Superior temporal gyrus (tissue), 1 donor: ENCODE results near the gene ARHGAP22.

Experiments
- DNase-seq: peaks from one replicate; pipeline ENCODE4 v3.0.0-alpha.2; 2016; ENCODE audit errors: extremely low spot score

Gene ARHGAP22

DNA sequence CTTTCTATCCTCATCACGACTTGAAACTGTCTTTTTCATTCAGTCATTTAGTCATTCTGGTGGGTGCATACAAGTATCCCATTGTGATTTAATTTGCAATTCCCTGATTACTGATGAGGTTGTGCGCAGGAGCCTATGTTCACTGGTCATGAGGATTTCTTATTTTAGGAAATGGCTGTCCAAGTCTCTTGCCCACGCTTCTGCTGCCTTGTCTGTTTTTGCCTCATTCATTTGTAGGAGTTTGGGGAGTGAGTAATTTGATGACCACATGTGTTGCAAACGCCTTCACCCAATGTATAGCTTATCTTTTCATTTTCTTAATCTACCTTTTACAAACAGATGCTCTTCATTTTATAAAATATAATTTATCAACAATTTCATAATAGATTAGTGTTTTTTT is 127.3 kb downstream of the ARHGAP22 start:
- DNase-seq = no peak

DNA sequence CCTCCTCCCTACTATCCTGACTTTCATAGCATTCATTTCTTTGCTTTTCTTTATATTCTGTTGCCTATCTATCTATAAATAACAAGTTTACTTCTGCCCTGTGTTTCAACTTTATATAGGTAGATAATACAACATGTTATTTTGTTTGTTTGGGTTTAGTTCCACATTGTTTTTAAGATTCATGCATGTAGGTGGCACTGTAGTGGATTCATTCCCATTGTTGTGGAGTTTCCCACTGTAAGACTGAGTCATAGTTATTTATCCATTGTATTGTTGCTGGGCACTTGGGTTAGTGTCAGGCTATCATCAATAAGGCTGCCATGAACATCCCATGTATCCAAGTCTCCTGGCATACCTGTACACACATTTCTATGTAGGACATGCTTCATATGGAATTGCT is 127.7 kb downstream of the ARHGAP22 start:
- no peak for DNase-seq

DNA sequence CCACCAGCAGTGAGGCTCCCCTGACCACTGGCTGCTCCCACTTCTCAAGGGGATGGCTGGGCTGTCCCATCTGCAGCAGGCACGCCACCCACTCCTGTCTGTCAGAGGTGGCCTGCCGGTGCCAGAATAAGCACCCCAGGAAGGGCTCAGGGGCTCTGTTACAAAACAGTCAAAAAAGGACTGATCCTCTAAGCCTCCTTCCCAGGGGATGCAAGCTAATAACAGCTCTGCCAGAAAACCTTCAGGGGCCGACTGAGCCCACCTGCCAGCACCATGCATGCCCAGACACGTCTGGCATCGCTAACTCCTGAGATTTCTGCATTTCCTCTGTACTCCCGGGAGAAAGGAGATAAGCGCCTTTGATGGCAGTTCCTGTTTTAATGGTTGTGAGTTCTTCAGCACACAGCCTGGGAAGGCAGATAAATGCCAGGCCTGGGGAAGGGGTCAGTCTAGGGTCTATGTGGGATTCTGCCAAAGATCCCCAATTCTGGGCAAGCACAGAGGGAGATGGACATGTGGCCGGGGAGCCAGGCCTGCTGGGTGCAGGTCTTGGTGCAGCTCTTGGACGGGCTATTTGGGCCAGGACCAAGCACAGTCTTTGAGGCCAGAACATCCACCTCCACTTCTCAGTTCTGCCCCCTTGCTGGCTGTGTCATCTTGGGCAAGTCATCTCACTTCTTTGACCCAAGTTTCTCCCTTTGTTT is 128.4 kb downstream of the ARHGAP22 start:
- DNase-seq = no peak

- no peak for DNase-seq
Observed at GRCh38 chr10:48475943-48476278, 129.0 kb downstream of the ARHGAP22 start.

- DNase-seq = no peak
Observed at GRCh38 chr10:48474765-48475365, 130.0 kb downstream of the ARHGAP22 start.

DNA sequence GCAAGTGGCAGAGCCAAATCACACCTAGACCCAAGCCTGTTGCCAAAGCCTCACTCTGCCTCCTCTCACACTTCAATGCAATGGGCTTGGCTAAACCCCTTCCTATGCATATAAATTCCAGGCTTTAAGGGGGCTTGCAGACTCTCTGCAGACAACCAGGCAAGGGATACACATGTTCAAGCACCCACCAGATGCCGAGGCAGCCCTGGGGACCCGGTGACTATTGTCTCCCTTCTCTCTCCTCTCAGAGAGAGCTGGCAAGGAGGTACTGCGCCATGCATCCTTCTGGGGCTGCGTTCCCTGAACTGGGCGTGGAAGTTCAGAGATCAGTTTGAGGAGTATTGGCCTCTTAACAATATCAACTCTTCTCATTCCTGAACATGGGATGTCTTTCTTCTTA is 131.2 kb downstream of the ARHGAP22 start:
- no peak for DNase-seq

DNA sequence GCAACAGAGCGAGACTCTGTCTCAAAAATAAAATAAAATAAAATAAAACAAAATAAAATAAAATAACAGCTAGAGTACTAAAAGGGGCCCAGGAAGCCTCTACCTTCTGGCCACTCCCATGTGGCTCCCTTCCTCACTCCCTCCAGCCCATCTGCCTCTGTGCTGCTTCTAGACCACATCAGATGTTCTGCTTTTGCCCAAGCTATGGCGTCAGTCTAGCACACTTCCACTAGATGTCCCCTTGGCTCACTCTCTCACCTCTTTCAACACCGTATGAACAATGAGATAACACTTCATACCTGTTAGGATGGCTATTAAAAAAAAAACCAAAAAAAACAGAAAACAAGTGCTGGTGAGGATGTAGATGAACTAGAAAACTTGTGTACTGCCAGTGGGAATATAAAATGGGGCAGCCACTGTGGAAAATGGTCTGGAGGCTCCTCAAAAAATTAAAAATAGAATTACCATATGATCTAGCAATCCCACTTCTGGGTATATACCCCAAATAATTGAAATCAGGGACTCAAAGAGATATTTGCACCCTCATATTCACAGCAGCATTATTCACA is 132.3 kb downstream of the ARHGAP22 start:
- no peak for DNase-seq

- DNase-seq = no peak
Observed at GRCh38 chr10:48470893-48471805, 133.7 kb downstream of the ARHGAP22 start.

- no peak for DNase-seq
Observed at GRCh38 chr10:48470115-48470892, 134.6 kb downstream of the ARHGAP22 start.

DNA sequence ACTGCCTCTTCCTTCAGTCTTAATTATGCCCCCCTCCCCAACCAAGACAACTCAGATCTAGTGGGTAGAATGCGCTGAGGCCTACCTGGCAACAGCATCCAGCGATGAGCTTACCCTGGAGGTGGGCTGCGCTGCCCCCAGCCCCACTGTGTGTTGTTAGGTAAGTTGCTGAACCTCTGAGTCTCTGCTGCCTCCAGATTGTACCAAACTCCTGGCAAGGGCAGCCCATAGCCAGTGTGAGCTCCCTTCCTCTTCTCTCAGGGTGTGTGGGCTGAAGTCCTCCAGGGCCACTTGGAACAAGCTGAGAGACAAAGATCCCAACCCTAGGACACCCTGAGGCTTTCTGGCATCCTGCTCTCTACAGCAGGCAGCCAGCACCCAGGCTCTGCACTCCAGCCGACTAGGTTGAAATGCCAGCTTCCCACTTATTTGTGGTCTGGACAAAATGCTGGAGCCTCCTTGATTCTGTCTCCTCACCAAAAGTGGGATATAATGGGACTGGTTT is 135.3 kb downstream of the ARHGAP22 start:
- no peak for DNase-seq

- no peak for DNase-seq
Observed at GRCh38 chr10:48468866-48469511, 135.9 kb downstream of the ARHGAP22 start.

GRCh38 chr10:48468130-48468790 is 136.6 kb downstream of the ARHGAP22 start:
- no peak for DNase-seq

DNA sequence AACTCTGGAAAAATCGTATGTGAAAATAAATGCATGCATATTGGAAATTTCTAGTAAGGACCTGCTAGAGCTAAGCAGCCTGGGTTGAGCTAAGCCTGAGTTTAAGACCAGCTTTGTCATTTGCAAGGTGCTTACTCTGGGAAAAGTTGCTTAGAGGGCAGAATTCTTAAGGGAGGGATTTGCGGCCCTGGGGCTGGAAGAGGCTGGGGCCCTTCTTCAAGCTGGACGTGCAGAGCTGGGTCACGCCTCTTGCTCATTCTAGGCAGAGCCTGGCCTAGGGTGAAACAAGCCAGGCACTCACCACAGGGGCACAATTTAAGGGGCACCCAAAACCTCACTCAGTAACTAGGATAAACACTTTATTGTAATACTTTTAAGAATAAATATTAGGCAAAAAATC is 137.2 kb downstream of the ARHGAP22 start:
- no peak for DNase-seq

DNA sequence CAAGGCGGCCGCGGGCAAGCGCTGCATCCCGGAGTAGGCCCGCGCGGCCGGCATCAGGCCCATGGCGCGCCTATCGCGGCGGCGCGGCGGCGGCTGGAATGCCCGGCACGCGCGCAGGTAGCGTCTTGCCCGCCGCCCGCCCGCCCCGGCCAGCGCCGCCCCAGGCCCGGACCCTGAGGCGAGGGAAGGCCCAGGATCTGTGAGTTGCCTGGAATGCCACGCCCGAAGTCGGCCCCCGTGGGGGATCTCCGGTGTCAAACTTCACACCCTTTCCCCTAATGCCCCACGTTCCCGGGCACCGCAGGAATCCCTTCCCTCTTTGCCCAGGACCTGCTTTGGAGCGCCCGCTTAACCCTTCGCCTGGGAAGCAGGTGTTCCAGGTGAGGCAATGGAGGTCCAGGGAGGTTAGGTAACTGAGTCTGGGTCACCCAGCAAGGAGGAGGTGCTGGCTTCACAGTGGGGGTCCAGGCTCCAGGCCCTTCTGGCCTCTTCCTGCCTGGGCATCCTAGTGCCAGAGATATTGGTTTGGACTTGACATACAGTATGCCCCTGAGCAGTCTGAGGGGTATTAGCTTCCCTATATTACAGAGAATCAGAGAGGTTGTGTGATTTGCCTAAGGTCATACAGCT is 138.1 kb downstream of the ARHGAP22 start:
- no peak for DNase-seq

GRCh38 chr10:48465860-48466521 is 138.9 kb downstream of the ARHGAP22 start:
- DNase-seq = no peak

- no peak for DNase-seq
Observed at GRCh38 chr10:48464871-48465736, 139.8 kb downstream of the ARHGAP22 start.

GRCh38 chr10:48464121-48464870 is 140.6 kb downstream of the ARHGAP22 start:
- no peak for DNase-seq
